ENCODE results near the gene CCDC93. TPM values are rescaled to one million over a fixed set of nuclear protein-coding genes. Genes with fewer than 3 reads are reported as not detected.

The CCDC93 gene
- total RNA-seq, 1 donor from 2014 or later, result 63.4 TPM

DNA sequence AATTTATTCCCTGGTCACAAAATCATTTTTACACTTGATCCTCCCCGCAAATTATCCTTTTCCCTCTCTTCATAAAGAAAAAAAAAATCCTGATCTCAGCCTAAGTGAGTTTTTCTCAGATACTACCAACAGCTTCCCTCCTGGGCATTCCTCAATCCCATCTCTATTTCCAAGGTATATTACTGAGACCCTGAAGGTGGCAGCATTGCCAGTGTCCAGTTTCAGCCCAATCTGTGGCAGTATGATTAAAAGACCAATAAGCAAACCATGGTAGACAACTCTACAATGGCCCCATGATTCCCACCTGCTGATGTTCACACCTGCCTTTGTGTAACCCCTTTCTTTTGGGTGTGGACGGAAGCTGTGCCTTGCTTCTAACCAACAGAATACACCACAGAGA lies 45.1 kb downstream of the CCDC93 start:
- no peaks in the 10 kb centered on the region for H3K27me3 Mint-ChIP-seq
- no peak overlapping the region for H3K27ac Mint-ChIP-seq
- H3K4me1 Mint-ChIP-seq (ENCODE audit: low read depth), result peaks cover 5% of the 10 kb centered on the region
- no peak for DNase-seq (ENCODE audit: low spot score, unreplicated experiment)
- TF ChIP-seq, protein P1, sequence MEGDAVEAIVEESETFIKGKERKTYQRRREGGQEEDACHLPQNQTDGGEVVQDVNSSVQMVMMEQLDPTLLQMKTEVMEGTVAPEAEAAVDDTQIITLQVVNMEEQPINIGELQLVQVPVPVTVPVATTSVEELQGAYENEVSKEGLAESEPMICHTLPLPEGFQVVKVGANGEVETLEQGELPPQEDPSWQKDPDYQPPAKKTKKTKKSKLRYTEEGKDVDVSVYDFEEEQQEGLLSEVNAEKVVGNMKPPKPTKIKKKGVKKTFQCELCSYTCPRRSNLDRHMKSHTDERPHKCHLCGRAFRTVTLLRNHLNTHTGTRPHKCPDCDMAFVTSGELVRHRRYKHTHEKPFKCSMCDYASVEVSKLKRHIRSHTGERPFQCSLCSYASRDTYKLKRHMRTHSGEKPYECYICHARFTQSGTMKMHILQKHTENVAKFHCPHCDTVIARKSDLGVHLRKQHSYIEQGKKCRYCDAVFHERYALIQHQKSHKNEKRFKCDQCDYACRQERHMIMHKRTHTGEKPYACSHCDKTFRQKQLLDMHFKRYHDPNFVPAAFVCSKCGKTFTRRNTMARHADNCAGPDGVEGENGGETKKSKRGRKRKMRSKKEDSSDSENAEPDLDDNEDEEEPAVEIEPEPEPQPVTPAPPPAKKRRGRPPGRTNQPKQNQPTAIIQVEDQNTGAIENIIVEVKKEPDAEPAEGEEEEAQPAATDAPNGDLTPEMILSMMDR (IDR thresholded peaks at IDR 0.05; ENCODE audit: unreplicated experiment), result no peak
- no peak overlapping the region for H3K4me3 Mint-ChIP-seq (ENCODE audit: low read depth)
- peaks cover 20% of the 10 kb centered on the region for H3K36me3 Mint-ChIP-seq (ENCODE audit: insufficient read depth)
- H3K9me3 Mint-ChIP-seq (ENCODE audit: low read depth), result no peaks in the 10 kb centered on the region

DNA sequence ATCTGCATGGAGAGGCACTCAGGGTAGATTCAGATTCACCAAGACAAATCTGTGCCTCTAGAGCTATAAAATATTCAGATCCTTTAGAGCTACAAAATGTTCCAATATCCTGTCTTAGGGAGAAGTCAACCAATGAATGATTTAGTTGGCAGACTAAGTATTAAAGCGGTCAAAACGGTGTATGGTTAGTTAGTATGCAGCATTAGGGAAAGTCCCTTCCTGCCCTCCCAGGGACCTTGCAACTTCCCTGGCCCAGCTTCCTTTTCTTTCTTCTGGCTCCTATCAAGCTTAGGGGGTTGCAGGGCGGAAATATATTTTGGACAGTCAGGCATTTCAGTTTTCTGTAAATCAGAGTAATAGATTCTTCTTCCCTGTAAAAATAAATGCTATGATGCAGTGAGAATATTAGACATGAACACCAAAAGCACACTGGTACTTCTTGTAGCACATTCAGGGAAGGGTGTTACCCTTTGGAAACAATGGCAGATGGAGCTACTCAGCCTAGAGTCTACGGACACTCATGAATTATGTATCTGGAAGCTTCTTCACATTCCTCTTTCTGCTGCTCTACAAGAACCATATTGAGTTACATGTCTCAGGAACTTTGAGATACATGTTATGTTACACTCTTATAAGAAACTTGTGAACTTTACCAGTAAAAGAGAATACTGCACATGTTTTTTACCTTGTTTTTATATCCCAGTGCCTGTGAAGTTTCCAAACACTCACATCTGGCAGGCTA lies 45.7 kb downstream of the CCDC93 start:
- TF ChIP-seq, protein P1 (IDR thresholded peaks at IDR 0.05; ENCODE audit: unreplicated experiment), result no peak
- no peak for DNase-seq (ENCODE audit: low spot score, unreplicated experiment)
- Mint-ChIP-seq H3K9me3 (ENCODE audit: low read depth) (no peaks in the 10 kb centered on the region), H3K36me3 (ENCODE audit: insufficient read depth) (peaks cover 16% of the 10 kb centered on the region), H3K4me3 (ENCODE audit: low read depth) (no peak overlapping the region), H3K27ac (no peak overlapping the region), H3K4me1 (ENCODE audit: low read depth) (peaks cover 5% of the 10 kb centered on the region), H3K27me3 (no peaks in the 10 kb centered on the region)

DNA sequence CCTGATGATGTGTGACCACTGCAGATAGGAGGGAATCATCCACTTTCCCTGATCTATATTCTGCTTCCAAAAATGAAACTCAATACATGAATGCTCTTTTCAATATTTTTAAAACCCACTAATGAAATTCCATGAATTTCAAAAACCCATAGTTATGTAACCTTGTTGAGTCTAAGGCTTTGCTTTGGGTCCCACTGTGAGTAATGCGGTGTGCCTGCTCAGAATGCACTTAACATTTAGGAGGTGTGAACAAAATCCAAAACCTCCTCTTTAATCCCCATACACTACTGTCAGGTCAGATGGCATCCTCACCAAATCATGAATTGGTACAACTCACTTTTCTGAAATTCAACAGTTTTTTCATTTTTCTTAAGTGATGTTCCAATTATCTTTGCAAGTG lies 50.4 kb downstream of the CCDC93 start:
- H3K27me3 Mint-ChIP-seq, result no peaks in the 10 kb centered on the region
- peaks cover 7% of the 10 kb centered on the region for H3K36me3 Mint-ChIP-seq (ENCODE audit: insufficient read depth)
- H3K9me3 Mint-ChIP-seq (ENCODE audit: low read depth), result no peaks in the 10 kb centered on the region
- no peak overlapping the region for H3K27ac Mint-ChIP-seq
- no peak overlapping the region for H3K4me3 Mint-ChIP-seq (ENCODE audit: low read depth)
- no peak for DNase-seq (ENCODE audit: low spot score, unreplicated experiment)
- TF ChIP-seq, protein P1 (IDR thresholded peaks at IDR 0.05; ENCODE audit: unreplicated experiment), result no peak
- H3K4me1 Mint-ChIP-seq (ENCODE audit: low read depth), result peaks cover 8% of the 10 kb centered on the region

DNA sequence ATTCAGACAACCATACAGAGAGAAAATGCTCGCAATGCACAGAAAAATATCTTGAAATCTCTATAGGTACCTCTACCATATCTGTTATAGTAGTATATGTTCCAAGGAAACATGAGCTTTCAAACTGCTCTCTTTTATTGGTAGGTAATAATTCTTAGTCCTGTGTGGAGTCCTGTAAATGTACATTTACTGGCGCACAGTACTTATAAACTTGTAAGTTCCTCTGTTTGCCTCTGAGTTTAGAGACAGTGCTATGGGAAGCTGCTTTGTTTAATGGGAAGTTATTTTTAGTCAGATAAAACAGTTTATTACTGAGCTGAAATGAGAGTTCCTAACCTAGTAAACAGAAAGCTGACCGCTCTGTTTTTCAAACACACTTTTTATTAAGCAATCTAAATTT lies 52.7 kb downstream of the CCDC93 start:
- H3K27me3 Mint-ChIP-seq, result no peaks in the 10 kb centered on the region
- peaks cover 12% of the 10 kb centered on the region for H3K4me1 Mint-ChIP-seq (ENCODE audit: low read depth)
- no peak overlapping the region for H3K4me3 Mint-ChIP-seq (ENCODE audit: low read depth)
- DNase-seq (ENCODE audit: low spot score, unreplicated experiment), result no peak
- TF ChIP-seq, protein P1 (IDR thresholded peaks at IDR 0.05; ENCODE audit: unreplicated experiment), result no peak
- peaks cover 26% of the 10 kb centered on the region for H3K36me3 Mint-ChIP-seq (ENCODE audit: insufficient read depth)
- no peaks in the 10 kb centered on the region for H3K9me3 Mint-ChIP-seq (ENCODE audit: low read depth)
- H3K27ac Mint-ChIP-seq, result no peak overlapping the region

DNA sequence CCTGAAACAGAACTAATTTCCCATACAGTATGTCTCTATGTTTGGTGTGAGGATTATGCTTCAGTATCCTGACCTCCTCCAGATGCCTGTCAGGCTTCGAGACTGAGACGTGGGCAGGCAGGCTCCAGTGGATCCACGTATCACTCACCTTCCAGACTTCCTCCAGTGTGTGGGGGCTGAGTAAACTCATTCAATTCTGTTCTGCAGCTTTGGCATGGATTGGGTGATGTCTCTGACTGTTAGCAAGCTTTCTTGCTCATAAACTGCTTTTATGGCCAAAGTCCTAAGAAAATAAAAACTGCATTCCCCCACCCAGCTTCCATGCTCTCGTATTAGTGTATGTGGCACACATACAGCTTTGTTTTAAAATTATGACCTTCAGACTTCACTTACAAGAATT lies 53.6 kb downstream of the CCDC93 start:
- no peak for DNase-seq (ENCODE audit: low spot score, unreplicated experiment)
- Mint-ChIP-seq H3K27ac (no peak overlapping the region), H3K36me3 (ENCODE audit: insufficient read depth) (peaks cover 27% of the 10 kb centered on the region), H3K9me3 (ENCODE audit: low read depth) (no peaks in the 10 kb centered on the region), H3K4me1 (ENCODE audit: low read depth) (peaks cover 12% of the 10 kb centered on the region), H3K4me3 (ENCODE audit: low read depth) (no peak overlapping the region), H3K27me3 (no peaks in the 10 kb centered on the region)
- TF ChIP-seq, protein P1 (IDR thresholded peaks at IDR 0.05; ENCODE audit: unreplicated experiment), result no peak

Measured in progenitor cell of endocrine pancreas (in vitro differentiated cells).